Measurements from ENCODE around the gene ZNF831. TPM values are rescaled to one million over a fixed set of nuclear protein-coding genes. Genes with fewer than 3 reads are reported as not detected.

The ZNF831 gene
- total RNA-seq, 1 donor from 2014 or later: not detected

DNA sequence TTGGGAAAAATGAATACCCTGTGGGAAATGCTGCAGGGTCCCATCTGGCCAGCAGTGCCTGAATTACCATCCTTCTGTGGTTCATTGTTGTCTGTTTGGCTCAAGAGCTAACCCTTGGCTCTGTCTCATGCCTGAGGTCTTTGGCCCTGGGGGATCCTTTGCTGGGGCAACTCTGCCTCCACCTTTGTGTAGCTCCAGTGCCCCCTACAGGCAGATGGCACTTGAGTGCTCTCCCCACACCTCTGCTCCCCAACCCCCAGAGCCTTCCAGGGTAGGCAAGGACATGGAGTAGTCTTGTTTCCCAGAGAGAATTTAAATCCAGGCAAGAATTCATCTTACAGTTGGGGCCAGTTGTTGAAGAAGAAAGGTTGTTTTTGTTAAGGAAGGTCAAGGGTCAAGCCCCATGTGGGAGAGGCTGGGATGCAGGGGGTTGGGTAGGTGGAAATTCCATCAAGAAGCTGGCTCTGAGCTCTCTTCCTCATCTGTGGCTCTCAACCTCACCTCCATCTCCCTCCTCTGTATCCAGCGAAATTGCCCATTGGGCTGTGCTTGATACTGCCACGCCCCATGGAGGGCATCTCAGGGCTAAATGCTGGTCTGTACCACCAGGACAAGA is 44.2 kb downstream of the ZNF831 start:
- Mint-ChIP-seq H3K4me1 (ENCODE audit: low read depth, unreplicated experiment) (no peaks in the 10 kb centered on the region), H3K9me3 (ENCODE audit: unreplicated experiment) (no peaks in the 10 kb centered on the region), H3K27ac (ENCODE audit: unreplicated experiment) (no peak overlapping the region), H3K27me3 (ENCODE audit: low read depth, unreplicated experiment) (peaks cover 27% of the 10 kb centered on the region), H3K36me3 (ENCODE audit: low read depth, unreplicated experiment) (no peaks in the 10 kb centered on the region), H3K4me3 (ENCODE audit: unreplicated experiment) (no peak overlapping the region)
- Histone ChIP-seq H3K4me1 (ENCODE audit: insufficient read depth, low read length) (no peaks in the 10 kb centered on the region), H4K20me1 (ENCODE audit: insufficient read depth, low read length) (no peaks in the 10 kb centered on the region), H3K27me3 (ENCODE audit: insufficient read depth, low read length) (peaks cover 3% of the 10 kb centered on the region), H3K27ac (ENCODE audit: low read depth, low read length) (no peak overlapping the region), H2AFZ (ENCODE audit: low read depth, low read length) (no peak overlapping the region), H3K4me3 (ENCODE audit: insufficient read depth, low read depth, low read length) (no peak overlapping the region), H3K9ac (ENCODE audit: low read length) (no peak overlapping the region), H3K9me3 (ENCODE audit: insufficient read depth, low read depth, low read length) (no peaks in the 10 kb centered on the region), H3K36me3 (ENCODE audit: insufficient read depth, low read length) (no peaks in the 10 kb centered on the region), H3K4me2 (ENCODE audit: low read length) (no peak overlapping the region), H3K79me2 (ENCODE audit: insufficient read depth, low read length) (no peaks in the 10 kb centered on the region)
- FAIRE-seq (no peak), DNase-seq (ENCODE audit: low read depth) (no peak)
- no peak for TF ChIP-seq EZH2 (IDR thresholded peaks at IDR 0.05; ENCODE audit: insufficient read depth, low read length)
- TF ChIP-seq, protein P1, sequence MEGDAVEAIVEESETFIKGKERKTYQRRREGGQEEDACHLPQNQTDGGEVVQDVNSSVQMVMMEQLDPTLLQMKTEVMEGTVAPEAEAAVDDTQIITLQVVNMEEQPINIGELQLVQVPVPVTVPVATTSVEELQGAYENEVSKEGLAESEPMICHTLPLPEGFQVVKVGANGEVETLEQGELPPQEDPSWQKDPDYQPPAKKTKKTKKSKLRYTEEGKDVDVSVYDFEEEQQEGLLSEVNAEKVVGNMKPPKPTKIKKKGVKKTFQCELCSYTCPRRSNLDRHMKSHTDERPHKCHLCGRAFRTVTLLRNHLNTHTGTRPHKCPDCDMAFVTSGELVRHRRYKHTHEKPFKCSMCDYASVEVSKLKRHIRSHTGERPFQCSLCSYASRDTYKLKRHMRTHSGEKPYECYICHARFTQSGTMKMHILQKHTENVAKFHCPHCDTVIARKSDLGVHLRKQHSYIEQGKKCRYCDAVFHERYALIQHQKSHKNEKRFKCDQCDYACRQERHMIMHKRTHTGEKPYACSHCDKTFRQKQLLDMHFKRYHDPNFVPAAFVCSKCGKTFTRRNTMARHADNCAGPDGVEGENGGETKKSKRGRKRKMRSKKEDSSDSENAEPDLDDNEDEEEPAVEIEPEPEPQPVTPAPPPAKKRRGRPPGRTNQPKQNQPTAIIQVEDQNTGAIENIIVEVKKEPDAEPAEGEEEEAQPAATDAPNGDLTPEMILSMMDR (IDR thresholded peaks at IDR 0.05; ENCODE audit: insufficient read depth, low read depth, low read length): no peak

DNA sequence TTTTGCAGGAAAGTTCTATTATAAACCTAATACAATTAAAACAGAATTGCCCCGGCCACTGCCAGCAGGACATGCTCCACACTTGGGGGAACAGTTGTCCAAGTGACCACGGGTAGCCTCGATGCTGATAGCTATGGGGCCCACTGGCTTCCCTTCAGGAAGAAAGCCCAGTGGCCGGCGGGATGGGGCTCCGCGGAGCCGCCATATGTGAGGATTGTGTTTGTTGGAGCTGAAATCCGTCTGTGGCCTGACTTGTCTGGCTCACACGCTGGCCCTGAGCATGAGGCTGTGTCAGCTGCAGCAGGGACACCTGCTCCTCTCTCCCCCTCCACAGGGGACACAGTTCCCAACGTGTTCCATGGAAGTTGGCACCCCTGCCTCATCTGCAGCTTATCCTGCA is 46.6 kb downstream of the ZNF831 start:
- H3K4me2 ChIP-seq (ENCODE audit: low read length): no peak overlapping the region
- Mint-ChIP-seq H3K4me3 (ENCODE audit: unreplicated experiment) (no peak overlapping the region), H3K9me3 (ENCODE audit: unreplicated experiment) (no peaks in the 10 kb centered on the region), H3K36me3 (ENCODE audit: low read depth, unreplicated experiment) (no peaks in the 10 kb centered on the region), H3K4me1 (ENCODE audit: low read depth, unreplicated experiment) (no peaks in the 10 kb centered on the region), H3K27me3 (ENCODE audit: low read depth, unreplicated experiment) (peaks cover 23% of the 10 kb centered on the region), H3K27ac (ENCODE audit: unreplicated experiment) (no peak overlapping the region)
- H3K27me3 ChIP-seq (ENCODE audit: insufficient read depth, low read length): no peaks in the 10 kb centered on the region
- no peak overlapping the region for H2AFZ ChIP-seq (ENCODE audit: low read depth, low read length)
- no peak overlapping the region for H3K9ac ChIP-seq (ENCODE audit: low read length)
- H3K27ac ChIP-seq (ENCODE audit: low read depth, low read length): no peak overlapping the region
- no peaks in the 10 kb centered on the region for H3K36me3 ChIP-seq (ENCODE audit: insufficient read depth, low read length)
- no peak for FAIRE-seq
- no peaks in the 10 kb centered on the region for H4K20me1 ChIP-seq (ENCODE audit: insufficient read depth, low read length)
- H3K9me3 ChIP-seq (ENCODE audit: insufficient read depth, low read depth, low read length): no peaks in the 10 kb centered on the region
- DNase-seq (ENCODE audit: low read depth): no peak
- H3K4me3 ChIP-seq (ENCODE audit: insufficient read depth, low read depth, low read length): no peak overlapping the region
- no peaks in the 10 kb centered on the region for H3K4me1 ChIP-seq (ENCODE audit: insufficient read depth, low read length)
- no peaks in the 10 kb centered on the region for H3K79me2 ChIP-seq (ENCODE audit: insufficient read depth, low read length)
- no peak for TF ChIP-seq EZH2 (IDR thresholded peaks at IDR 0.05; ENCODE audit: insufficient read depth, low read length)
- TF ChIP-seq, protein P1 (IDR thresholded peaks at IDR 0.05; ENCODE audit: insufficient read depth, low read depth, low read length): no peak

DNA sequence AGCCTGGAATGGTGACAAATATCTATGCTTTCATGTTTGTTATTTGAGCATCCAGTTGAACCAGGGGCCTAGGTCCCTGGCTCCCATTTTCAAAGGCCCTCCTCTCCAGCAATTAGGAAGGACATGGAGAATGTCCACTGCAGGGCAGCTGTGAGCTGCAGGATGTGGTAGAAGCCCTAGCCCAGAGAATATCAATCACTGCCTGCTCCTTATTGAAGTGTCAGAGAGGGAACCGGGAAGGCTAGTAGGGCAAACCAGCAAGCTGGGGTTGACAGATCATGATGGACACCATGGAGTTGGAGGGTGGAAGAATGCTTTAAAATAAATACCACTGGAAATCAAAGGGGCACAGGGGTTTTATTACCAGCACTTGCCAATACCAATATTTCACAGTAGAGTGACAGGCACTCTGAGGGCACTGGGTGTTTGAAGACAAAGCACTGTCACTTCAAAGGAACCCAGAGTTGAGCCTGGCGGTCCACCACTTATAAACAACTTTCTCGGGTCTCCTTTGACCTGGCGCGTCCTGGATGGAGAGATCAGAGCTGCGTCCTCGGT is 47.7 kb downstream of the ZNF831 start:
- no peak overlapping the region for H3K27ac ChIP-seq (ENCODE audit: low read depth, low read length)
- H3K4me1 ChIP-seq (ENCODE audit: insufficient read depth, low read length): no peaks in the 10 kb centered on the region
- Mint-ChIP-seq H3K27ac (ENCODE audit: unreplicated experiment) (no peak overlapping the region), H3K4me1 (ENCODE audit: low read depth, unreplicated experiment) (no peaks in the 10 kb centered on the region), H3K4me3 (ENCODE audit: unreplicated experiment) (no peak overlapping the region), H3K9me3 (ENCODE audit: unreplicated experiment) (no peaks in the 10 kb centered on the region), H3K27me3 (ENCODE audit: low read depth, unreplicated experiment) (peaks cover 27% of the 10 kb centered on the region), H3K36me3 (ENCODE audit: low read depth, unreplicated experiment) (no peaks in the 10 kb centered on the region)
- no peak for FAIRE-seq
- H3K36me3 ChIP-seq (ENCODE audit: insufficient read depth, low read length): no peaks in the 10 kb centered on the region
- H3K9me3 ChIP-seq (ENCODE audit: insufficient read depth, low read depth, low read length): no peaks in the 10 kb centered on the region
- H4K20me1 ChIP-seq (ENCODE audit: insufficient read depth, low read length): no peaks in the 10 kb centered on the region
- no peak overlapping the region for H2AFZ ChIP-seq (ENCODE audit: low read depth, low read length)
- no peak overlapping the region for H3K4me3 ChIP-seq (ENCODE audit: insufficient read depth, low read depth, low read length)
- H3K9ac ChIP-seq (ENCODE audit: low read length): no peak overlapping the region
- H3K79me2 ChIP-seq (ENCODE audit: insufficient read depth, low read length): no peaks in the 10 kb centered on the region
- no peaks in the 10 kb centered on the region for H3K27me3 ChIP-seq (ENCODE audit: insufficient read depth, low read length)
- TF ChIP-seq, protein P1 (IDR thresholded peaks at IDR 0.05; ENCODE audit: insufficient read depth, low read depth, low read length): no peak
- TF ChIP-seq EZH2 (IDR thresholded peaks at IDR 0.05; ENCODE audit: insufficient read depth, low read length): no peak
- no peak overlapping the region for H3K4me2 ChIP-seq (ENCODE audit: low read length)
- no peak for DNase-seq (ENCODE audit: low read depth)

All from astrocyte (in vitro differentiated cells and primary cell).